Caco-2 (cell line): ENCODE results near the gene FAM161A. TPM values are rescaled to one million over a fixed set of nuclear protein-coding genes. Genes with fewer than 3 reads are reported as not detected.

Source experiments
- BruUV-seq: library from RNA; stranded (reverse); fragments of 400-500 nt; replicated peaks from 2 replicates; lab custom pipeline; 2021; lab: Mats Ljungman, UMichigan
- CTCF ChIA-PET: fragments of 300-600 bp; sonication (Branson Sonifier 250); formaldehyde crosslinking; loops from one replicate; lab custom pipeline; 2022; ENCODE audit warnings: antibody characterized with exemption; lab: Charles Lee
- POLR2A ChIA-PET: fragments of 300-600 bp; sonication (Branson Sonifier 250); formaldehyde crosslinking; loops from one replicate; lab custom pipeline; 2022; ENCODE audit warnings: antibody characterized with exemption; lab: Charles Lee
- DNase-seq, 2 experiments: peaks; one replicate each; pipeline versions ENCODE4 v3.0.0 to v3.0.0-alpha.2; 2020 to 2022
- H3K27me3 ChIP-seq: replicated peaks from 2 replicates; pipeline ENCODE4 v1.6.0; 2011; ENCODE audit warnings: low read length; ENCODE audit not compliant: control insufficient read depth, insufficient read depth
- H3K36me3 ChIP-seq: 2 replicates; pipeline ENCODE4 v1.5.1; 2011; ENCODE audit warnings: low read length; ENCODE audit not compliant: control insufficient read depth, insufficient read depth
- H3K4me1 ChIP-seq: fragments of 250-450 bp; sonication (Bioruptor Pico); 2 replicates; pipeline ENCODE4 v1.5.1; 2020; ENCODE audit warnings: mild to moderate bottlenecking
- H3K4me3 ChIP-seq: 2 replicates; pipeline ENCODE4 v1.5.1; 2011; ENCODE audit warnings: low read depth, mild to moderate bottlenecking, control low read depth, low read length
- H3K9me3 ChIP-seq: fragments of 250-450 bp; sonication (Bioruptor Pico); 2 replicates; pipeline ENCODE4 v1.5.1; 2020; ENCODE audit warnings: mild to moderate bottlenecking, moderate library complexity
- H3K27ac Mint-ChIP-seq: one replicate; pipeline ENCODE4 v1.8.0; 2022; ENCODE audit warnings: mixed read lengths; ENCODE audit not compliant: unreplicated experiment
- H3K27me3 Mint-ChIP-seq: one replicate; pipeline ENCODE4 v1.8.0; 2022; ENCODE audit warnings: mixed read lengths; ENCODE audit not compliant: insufficient read depth, unreplicated experiment
- H3K36me3 Mint-ChIP-seq: one replicate; pipeline ENCODE4 v1.8.0; 2022; ENCODE audit warnings: mild to moderate bottlenecking, mixed read lengths; ENCODE audit not compliant: insufficient read depth, unreplicated experiment
- H3K4me1 Mint-ChIP-seq: one replicate; pipeline ENCODE4 v1.8.0; 2022; ENCODE audit warnings: low read depth, mixed read lengths; ENCODE audit not compliant: unreplicated experiment
- H3K4me3 Mint-ChIP-seq: one replicate; pipeline ENCODE4 v1.8.0; 2022; ENCODE audit warnings: mild to moderate bottlenecking, moderate library complexity, mixed read lengths; ENCODE audit not compliant: unreplicated experiment
- H3K9me3 Mint-ChIP-seq: one replicate; pipeline ENCODE4 v1.8.0; 2022; ENCODE audit warnings: mixed read lengths; ENCODE audit not compliant: unreplicated experiment
- CTCF ChIP-seq, 2 experiments: fragments of 200-600 bp in 1 of 2; IDR thresholded peaks; 1 replicate in 1 of 2; 2 replicates in 1 of 2; pipeline versions ENCODE4 v1.5.1 to v1.8.0; 2011 to 2022; ENCODE audit warnings: antibody characterized with exemption in 1 of 2, control low read depth in 1 of 2, inconsistent platforms in 1 of 2, low read depth in 1 of 2, low read length in 1 of 2, mild to moderate bottlenecking in 1 of 2, moderate library complexity in 1 of 2; ENCODE audit not compliant: insufficient read depth in 1 of 2, severe bottlenecking in 1 of 2, unreplicated experiment in 1 of 2
- intact Hi-C: fragments of 100-400 bp; cut with micrococcal nuclease; formaldehyde crosslinking; loops from one replicate; pipeline ENCODE4 v1.10.0; 2022; ENCODE audit not compliant: unreplicated experiment
- total RNA-seq: library from RNA; stranded (reverse); gene quantifications from 2 replicates; pipeline ENCODE4 v1.2.3, GENCODE V29; 2022

FAM161A gene
- total RNA-seq, 1 experiment from 2014 or later: 9.8 TPM

GRCh38 chr2:61785583-61785982 lies 68.3 kb downstream of the FAM161A start:
- ChIA-PET CTCF (no interaction called here), POLR2A (no interaction called here)
- Mint-ChIP-seq H3K36me3 (no peaks in the 10 kb centered on the region), H3K9me3 (no peaks in the 10 kb centered on the region), H3K27me3 (peaks cover 9% of the 10 kb centered on the region), H3K4me3 (no peak overlapping the region), H3K27ac (no peak overlapping the region), H3K4me1 (no peaks in the 10 kb centered on the region)
- intact Hi-C loops: no loop called here
- no peak for TF ChIP-seq CTCF (IDR thresholded peaks at IDR 0.05; ENCODE audit: insufficient read depth in 1 of 2, low read depth in 1 of 2, low read length in 1 of 2, severe bottlenecking in 1 of 2, unreplicated experiment in 1 of 2)
- Histone ChIP-seq H3K9me3 (no peaks in the 10 kb centered on the region; the same call in 1 of the 2 replicates), H3K4me3 (no peak overlapping the region), H3K4me1 (no peaks in the 10 kb centered on the region), H3K36me3 (no peaks in the 10 kb centered on the region), H3K27me3 (no peaks in the 10 kb centered on the region)
- no TSS peak for BruUV-seq
- DNase-seq: no peak

- Histone ChIP-seq H3K9me3 (no peaks in the 10 kb centered on the region; the same call in 1 of the 2 replicates), H3K27me3 (no peaks in the 10 kb centered on the region), H3K4me1 (no peaks in the 10 kb centered on the region), H3K4me3 (no peak overlapping the region), H3K36me3 (no peaks in the 10 kb centered on the region)
- TF ChIP-seq CTCF (IDR thresholded peaks at IDR 0.05; ENCODE audit: insufficient read depth in 1 of 2, low read depth in 1 of 2, low read length in 1 of 2, severe bottlenecking in 1 of 2, unreplicated experiment in 1 of 2): no peak
- no peak for DNase-seq
- BruUV-seq: no TSS peak
- Mint-ChIP-seq H3K4me1 (no peaks in the 10 kb centered on the region), H3K36me3 (no peaks in the 10 kb centered on the region), H3K4me3 (no peak overlapping the region), H3K27ac (no peak overlapping the region), H3K9me3 (no peaks in the 10 kb centered on the region), H3K27me3 (peaks cover 9% of the 10 kb centered on the region)
- ChIA-PET CTCF (no interaction called here), POLR2A (no interaction called here)
- intact Hi-C loops: no loop called here
These were observed 69.2 kb downstream of the FAM161A start for GRCh38 chr2:61784643-61785042.

GRCh38 chr2:61775956-61776570 lies 77.8 kb downstream of the FAM161A start:
- H3K4me3 Mint-ChIP-seq: no peak overlapping the region
- no peaks in the 10 kb centered on the region for H3K9me3 Mint-ChIP-seq
- ChIA-PET POLR2A (interaction anchor here (1.1 kb wide), 1 partner anchor 12 kb away, joined by 3 read pairs; no protein-coding TSS in a partner anchor), CTCF (no interaction called here)
- no TSS peak for BruUV-seq
- H3K4me1 ChIP-seq: no peaks in the 10 kb centered on the region; the same call in 1 of the 2 replicates
- H3K27ac Mint-ChIP-seq: no peak overlapping the region
- intact Hi-C loops: no loop called here
- no peak for DNase-seq
- no peaks in the 10 kb centered on the region; the same call in 1 of the 2 replicates for H3K9me3 ChIP-seq
- peaks cover 10% of the 10 kb centered on the region for H3K27me3 Mint-ChIP-seq
- H3K4me1 Mint-ChIP-seq: peaks cover under 1% of the 10 kb centered on the region
- no peaks in the 10 kb centered on the region for H3K36me3 Mint-ChIP-seq
- no peaks in the 10 kb centered on the region; the same call in 1 of the 2 replicates for H3K27me3 ChIP-seq
- H3K4me3 ChIP-seq: no peak overlapping the region
- H3K36me3 ChIP-seq: no peaks in the 10 kb centered on the region
- no peak for TF ChIP-seq CTCF (IDR thresholded peaks at IDR 0.05; ENCODE audit: insufficient read depth in 1 of 2, low read depth in 1 of 2, low read length in 1 of 2, severe bottlenecking in 1 of 2, unreplicated experiment in 1 of 2)

Other genes with a start within 250 kb of the FAM161A start
- gene CCT4, start 34.6 kb upstream of the FAM161A start, total RNA-seq: 306 and 307 TPM in 2 replicates
- 50.0 and 56.7 TPM in 2 replicates for gene COMMD1, start 51.6 kb upstream of the FAM161A start, total RNA-seq